Right lobe of liver (tissue), 4 donors: ENCODE data around the gene WDR88.

ENCODE experiments used
- CTCF ChIP-seq, 4 donors: fragments of 200-600 bp in 3 of 4; fragments of 450-650 bp in 1 of 4; IDR thresholded peaks; one replicate each; pipeline versions ENCODE4 v1.5.1 to v1.8.0; 2016 to 2022; ENCODE audit warnings: antibody characterized with exemption in 4 of 4, mild to moderate bottlenecking in 2 of 4
- POLR2A ChIP-seq: fragments of 450-650 bp; IDR thresholded peaks from one replicate; pipeline ENCODE4 v1.6.1; 2017; ENCODE audit warnings: antibody characterized with exemption, mild to moderate bottlenecking
- donor health status: DM: no; HTN: no; CAD: no.
- donor health status: DM: no; HTN: no; CAD: no.
- donor health status: DM: no; HTN: yes; CAD: no.

- TF ChIP-seq POLR2A (no peak), CTCF (IDR thresholded peaks at IDR 0.05) (no peak)
Measured at GRCh38 chr19:33207040-33207620, 75.2 kb downstream of the WDR88 start.
